Hippocampal formation (tissue), 2 donors: ENCODE results near the gene MFF.
A peak's percentile ranks its signal among the peaks of the same experiment; 100 is the strongest.

Experiments used
- DNase-seq, 2 donors: peaks; one replicate each; lab custom pipeline; 2025; lab: John Stamatoyannopoulos, UW

The MFF gene

DNA sequence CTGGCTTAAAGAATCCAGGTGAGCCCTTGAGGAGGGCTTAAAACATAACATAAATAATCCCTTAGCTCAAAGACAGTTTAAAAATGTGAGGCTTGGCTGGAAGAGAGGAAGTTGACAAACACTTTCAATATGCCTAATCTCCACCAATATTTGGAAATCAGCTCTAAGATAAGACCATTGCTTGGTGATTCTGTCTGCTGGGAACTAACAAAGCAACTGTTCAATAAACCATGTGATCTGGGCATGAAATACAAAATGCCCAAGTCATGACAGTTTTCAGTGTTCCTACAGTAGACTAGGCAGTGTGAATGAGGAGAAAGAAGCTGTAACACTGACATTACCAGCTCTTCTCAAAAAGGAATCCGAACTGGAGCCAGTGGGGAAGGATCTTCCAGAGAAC is 10.7 kb downstream of the MFF start:
- peak in 1 of 2 donors; percentile 56 for DNase-seq

DNA sequence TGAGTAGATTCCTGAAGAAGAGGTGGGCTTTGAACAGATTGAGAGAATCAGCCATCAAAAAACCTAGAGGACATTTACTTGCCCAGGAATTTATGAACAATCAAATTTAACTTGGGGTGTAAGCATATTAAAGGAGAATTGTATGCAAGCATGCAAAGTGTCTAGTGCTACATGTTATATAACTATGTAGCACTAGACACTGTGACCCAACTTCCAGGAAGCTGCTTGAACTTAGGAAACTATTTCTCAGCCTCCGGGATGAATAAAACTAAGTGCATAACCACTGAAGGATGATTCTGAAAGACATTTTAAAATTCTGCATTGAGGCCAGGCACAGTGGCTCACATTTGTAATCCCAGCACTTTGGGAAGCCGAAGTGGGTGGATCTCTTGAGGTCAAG is 12.4 kb downstream of the MFF start:
- no peak for DNase-seq

DNA sequence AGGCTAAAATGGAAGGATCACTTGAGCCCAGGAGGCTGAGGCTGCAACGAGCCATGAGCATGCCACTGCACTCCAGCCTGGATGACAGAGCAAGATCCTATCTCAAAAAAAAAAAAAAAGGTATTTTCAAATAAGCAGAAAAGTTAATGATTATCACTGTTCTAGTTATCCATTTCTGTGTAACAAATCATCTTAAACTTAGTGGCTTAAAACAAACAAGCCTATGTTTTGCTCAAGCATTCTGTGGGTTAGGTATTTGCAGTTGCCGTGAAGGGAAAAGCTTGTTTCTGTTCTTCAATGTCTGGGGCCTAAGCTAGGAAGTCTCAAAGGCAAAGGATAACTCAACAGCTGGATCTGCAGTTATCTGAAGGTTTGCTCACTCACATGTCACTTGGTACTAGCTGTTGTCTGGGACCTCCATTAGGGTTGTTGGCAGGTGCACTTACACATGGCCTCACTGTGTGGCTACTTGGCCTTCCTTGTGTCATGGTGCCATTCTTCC is 14.1 kb downstream of the MFF start:
- no peak for DNase-seq

DNA sequence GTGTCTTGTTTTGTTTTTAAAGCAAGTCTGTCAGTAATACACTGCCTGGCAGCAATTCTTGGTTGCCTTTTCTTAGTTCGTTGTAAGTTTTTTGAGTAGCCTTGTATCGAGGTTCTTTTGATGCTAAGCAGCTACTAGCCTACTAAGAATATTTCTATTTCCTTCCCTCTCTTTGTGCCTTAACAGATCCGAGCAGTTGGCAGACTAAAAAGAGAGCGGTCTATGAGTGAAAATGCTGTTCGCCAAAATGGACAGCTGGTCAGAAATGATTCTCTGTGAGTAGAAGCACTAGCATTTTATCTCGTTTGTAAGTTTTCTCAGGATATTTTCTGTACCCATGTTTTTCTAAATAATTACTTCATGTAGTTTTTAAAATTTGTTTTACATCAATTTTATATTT is 15.1 kb downstream of the MFF start:
- peak in 1 of 2 donors; percentile 70 for DNase-seq

DNA sequence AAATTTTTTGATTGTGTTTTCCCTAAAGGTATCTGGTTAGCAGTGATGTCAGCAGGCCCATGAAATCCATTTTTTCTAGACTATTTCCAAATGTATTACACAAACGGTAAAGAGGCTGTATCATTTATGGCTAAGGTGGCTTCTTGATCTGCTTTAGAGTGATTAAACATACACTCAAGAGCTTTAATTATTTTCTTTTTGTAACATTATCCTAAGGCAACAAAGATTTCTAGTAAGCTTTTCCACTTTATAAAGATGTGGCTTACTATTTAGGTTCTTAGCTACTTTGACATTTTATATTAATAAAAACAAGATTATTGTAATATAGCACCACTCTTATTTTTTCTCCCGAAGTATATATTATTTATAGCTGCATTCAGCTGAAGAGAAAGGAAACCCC is 16.5 kb downstream of the MFF start:
- no peak for DNase-seq

DNA sequence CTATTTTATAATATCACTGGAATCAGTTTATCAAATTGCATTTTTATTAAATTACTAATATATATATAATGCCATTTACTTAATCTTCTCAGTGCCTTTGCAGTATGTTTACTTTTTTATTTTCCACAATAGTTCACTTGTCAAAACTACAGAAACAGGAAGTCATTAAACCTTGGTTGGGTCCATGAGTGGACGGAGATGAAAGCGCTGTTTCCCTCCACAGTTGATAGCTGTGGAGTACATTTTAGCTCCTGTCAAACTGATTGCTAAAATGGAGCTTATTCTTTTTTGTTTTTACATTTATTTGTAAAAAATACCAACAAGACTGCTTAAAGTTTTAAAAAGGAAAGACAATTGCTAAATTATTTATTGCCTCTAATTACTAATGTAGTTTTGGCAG is 19.2 kb downstream of the MFF start:
- DNase-seq = no peak

DNA sequence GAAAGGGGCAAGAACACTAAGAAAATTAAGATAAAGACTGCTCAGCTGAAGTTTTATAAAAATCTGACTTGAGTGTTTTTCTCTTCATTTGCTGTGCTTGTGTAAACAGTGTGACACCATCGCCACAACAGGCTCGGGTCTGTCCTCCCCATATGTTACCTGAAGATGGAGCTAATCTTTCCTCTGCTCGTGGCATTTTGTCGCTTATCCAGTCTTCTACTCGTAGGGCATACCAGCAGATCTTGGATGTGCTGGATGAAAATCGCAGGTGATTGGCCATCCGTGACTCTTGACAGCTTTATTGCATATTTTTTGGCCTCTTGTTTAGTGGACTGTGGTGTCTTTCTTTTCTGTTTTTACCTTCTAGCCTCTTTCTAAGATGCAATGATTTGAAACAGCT is 22.1 kb downstream of the MFF start:
- DNase-seq = no peak

DNA sequence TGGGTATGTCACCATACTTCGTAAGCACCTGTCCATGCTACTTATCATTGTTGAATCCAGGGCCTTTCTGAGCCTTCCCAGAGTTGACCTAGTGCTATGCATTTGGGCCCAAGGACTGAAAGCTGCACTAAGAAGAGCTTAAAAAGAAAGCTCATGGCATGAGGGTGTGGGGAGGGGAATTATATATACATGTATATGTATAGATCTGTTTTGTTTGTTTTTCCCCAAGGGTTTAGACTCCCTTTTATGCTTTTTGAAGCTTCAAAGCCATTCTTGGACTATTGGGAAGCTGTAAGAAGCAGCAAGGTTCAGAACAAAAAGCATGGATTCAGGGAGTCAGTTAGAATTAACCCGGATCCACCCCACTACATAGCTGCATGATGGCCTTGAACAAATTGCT is 23.3 kb downstream of the MFF start:
- DNase-seq = no peak

DNA sequence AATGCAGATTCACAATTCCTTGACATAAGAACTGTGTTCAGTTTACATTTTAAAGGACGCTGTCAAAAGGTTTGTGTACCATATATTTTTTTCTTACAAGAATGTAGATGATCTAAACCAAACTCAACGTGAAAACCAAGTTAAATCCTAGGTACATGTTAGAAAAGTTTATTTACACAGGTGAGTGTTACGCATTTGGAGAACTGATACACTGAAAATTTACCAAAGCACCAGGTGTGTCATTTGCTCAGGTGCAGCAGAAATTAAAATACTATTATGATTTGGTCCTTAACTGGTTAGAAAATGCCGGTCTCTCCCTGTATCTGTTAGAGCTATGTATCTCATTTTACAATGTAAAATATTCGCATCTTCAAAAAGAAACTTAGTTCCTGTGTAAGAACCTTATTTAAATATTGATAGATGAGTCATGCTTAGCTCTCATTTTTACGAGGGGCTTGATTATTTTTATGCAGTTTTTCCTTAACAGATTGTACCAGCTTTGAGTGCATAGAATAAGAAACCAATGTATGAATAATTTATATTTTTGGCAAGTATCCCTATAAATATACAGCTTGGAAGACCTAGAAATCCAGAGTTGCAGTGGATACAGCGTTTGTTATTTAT is 25.1 kb downstream of the MFF start:
- no peak for DNase-seq

DNA sequence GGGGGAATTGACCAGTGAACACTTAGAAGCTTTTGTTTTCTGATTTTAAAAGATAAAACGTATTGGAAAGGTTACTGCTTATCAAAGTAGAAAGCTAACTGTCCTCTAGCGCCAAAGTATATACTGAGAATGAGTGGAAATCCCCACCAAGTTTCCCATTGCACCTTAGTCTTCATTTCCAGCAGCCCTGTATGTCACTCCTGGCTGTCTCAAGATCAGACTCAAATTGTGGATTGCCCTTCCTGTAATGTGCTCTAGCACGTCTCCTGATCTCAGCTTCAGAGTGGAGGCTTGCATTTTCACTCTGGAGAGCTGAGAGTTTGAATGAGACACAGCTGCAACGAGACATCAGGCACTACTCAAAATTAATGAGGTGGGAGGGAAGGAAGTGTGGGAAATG is 26.6 kb downstream of the MFF start:
- DNase-seq = no peak

DNA sequence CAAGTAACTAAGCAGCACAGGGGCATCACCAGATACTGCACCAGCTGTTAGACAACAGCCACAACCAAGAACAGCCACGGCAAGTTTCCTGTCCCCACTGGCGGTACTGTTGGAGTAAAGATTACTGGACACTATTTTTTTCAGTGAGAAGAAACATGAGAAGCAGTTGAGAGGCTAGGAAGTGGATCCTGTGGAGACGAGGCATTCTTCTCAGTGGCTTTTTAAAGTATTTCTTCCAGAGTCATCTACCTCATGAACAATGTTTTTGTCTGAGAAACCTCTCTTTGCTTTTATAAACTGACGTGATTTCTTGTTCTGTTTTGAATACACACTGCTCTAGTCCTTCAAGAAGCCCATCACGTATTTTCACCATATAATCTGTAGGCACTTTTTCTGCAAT is 35.3 kb downstream of the MFF start:
- DNase-seq = no peak

DNA sequence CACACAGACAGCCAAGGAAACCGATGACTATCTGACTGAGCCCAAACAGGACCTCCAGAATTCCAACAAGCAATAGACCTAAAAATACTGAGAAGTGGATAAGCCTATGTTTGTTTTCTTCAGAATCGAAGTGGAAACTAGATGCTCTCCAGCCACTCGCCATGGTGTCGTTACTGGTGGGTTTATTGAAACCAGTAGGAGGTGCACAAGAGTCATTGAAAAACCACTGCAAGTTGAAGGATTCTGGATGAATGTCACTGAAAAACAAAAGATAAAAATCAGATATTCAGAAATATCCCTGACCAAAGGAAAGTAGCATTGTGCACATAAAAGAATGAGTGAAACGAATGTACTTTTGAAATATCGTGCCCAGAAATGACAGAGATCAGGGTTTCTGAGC is 38.7 kb downstream of the MFF start:
- DNase-seq = no peak

DNA sequence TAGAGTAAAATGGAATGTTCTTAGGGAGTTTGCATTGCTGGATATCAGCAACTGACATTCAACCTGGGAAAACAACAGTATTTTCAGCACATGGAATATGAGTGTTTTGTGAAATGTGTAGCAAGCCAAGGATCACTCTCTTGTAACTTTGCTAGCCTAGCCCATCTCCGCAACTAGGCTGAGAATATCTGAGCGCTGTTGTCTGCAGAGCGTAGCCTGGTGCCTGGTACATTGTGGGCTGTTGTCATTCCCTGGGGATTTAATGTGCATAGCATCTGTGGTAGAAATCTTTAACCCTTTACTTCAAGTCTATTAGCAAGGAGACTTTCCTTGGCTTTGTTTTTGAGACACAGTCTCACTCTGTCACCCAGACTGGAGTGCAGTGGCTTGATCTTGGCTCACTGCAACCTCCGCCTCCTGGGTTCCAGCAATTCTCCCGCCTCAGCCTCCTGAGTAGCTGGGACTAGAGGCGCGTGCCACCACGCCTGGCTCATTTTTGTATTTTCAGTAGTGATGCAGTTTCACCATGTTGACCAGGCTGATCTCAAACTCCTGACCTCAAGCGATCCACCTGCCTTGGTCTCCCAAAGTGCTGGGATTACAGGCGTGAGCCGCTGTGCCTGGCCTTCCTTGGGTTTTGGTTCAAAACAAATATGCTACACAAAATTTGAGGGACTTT is 39.7 kb downstream of the MFF start:
- peak in 1 of 2 donors; percentile 18 for DNase-seq

DNA sequence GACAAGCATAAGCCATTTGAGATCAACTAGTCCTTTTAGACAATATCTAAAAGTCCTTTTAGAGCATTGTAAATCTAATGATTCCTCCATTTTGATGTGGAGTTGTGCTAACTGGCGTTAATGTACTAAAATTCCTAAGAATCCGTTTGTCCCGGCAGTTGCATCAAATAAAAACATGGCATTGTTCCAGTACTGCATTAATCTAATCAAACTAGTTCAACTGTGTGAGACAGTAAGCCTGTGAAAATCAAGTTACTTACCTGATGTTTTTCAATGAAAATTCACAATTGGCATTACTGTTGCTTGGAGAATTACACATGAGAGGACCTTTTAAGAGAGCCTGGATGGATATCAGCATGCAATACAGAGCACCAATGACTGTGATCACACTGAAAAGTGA is 40.8 kb downstream of the MFF start:
- no peak for DNase-seq

DNA sequence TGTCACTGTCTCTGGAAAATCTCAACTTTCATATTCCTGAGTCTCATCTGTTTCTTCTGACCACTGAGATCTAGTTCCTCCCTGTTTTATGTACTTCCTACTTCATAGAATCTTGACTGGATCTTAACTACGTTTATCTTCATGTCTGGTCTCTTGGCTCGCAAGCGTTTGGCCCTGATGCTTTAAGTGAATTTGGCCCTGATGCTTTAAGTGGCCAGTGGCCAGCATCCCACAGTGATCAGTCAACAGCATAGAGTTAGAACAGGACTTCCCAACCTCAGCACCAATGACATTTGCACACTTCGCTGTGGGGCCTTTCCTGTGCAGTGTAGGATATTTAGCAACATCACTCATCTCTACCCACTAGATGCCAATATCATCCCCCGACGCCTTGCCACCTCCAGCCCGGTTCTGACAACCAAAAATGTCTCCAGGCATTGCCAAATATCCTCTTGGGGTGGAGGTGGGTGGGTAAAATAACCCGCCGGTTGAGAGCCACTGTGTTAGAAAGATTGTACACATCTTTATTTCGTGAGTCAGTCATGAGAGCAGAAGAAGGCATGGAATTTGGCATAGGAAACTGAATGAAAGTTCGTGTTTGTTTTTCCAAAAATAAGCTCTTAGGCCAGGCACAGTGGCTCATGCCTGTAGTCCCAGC is 41.8 kb downstream of the MFF start:
- no peak for DNase-seq

DNA sequence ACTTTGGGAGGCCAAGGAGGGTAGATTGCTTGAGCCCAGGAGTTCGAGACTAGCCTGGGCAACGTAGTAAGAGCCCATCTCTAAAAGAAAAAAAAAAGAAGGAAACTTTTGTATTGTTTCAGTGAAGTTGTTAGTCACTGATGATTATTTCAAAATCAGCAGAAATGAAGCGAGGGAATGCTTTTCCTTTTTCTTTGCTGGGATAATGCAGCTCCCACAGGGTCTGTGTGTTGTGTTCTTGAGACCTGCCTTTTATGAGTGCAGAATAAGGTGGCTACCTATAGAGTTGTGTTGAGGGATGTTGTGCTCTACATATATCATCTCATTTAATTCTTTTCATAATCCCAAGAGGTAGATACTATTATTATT is 42.4 kb downstream of the MFF start:
- DNase-seq = no peak

DNA sequence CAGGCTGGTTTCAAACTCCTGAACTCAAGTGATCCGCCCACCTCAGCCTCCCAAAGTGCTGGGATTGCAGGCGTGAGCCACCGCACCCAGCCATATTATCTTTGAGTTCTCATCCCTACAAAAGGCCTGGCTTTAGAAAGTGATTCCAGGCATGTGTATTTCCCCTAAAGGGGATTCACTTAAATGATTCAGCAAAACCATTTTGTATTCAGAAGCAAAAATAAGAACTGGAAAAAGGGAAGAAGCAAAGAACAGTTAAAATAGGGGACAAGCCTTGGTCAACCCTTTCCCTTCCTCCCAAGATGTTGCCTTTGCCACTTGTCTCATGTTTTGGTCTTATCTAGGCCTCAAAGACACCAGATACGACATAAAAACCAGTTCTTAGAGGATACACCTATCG is 43.5 kb downstream of the MFF start:
- no peak for DNase-seq

DNA sequence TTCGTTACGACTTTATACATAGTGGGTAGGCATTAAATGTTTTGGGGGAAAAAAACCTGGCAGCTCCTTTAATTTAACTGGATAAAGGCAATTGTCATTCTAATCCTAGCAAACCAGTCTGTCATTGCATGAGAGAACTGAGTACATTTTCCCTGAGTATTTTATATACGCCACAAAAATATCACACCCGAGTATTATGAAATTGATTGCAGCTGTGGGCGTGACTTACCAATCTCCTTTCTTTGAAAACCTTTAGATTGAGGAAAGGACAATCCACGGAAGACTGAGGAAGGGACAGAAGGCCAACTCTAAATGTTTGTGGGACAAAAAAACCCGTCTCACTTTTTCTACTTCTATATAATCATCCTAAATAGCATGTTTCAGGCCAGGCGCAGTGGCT is 45.0 kb downstream of the MFF start:
- DNase-seq = no peak

DNA sequence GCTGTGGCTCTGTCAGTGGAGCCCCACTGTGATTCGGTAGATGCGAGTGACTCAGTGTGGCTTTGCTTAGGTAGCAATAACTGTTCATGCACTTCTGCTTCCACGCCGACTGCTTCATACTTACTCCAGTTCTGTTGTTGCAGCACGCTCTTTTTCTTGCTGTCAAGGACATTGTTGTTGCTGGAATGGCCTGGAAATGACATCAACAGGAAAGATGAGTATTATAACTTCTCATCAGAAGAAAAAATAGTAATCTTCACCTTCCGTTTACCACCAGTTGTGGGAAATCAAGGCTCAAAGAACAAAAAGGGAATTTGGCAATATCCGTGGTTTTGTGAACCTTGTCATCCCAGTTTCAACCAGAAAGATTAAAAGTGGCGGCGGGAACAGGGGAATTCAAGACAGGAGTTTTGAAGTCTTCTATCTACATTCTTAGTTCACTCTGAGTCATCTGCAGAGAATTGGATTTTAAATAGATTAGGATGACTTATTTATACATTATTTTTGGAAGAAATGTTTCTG is 45.8 kb downstream of the MFF start:
- DNase-seq = no peak

DNA sequence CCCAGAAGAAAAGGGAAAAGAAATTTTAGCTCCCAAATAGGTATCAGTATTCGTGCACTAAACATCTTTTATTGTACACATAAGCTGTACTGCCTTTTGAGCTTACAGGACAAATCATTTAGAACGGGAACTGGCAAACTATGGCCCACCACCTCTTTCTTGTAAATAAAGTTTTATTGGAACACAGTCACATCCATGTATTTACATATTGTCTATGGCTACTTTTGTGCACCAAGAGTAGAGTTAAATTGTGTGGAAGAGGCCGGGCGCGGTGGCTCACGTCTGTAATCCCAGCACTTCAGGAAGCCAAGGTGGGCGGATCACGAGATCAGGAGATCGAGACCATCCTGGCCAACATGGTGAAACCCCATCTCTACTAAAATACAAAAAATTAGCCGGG is 48.3 kb downstream of the MFF start:
- DNase-seq = no peak

DNA sequence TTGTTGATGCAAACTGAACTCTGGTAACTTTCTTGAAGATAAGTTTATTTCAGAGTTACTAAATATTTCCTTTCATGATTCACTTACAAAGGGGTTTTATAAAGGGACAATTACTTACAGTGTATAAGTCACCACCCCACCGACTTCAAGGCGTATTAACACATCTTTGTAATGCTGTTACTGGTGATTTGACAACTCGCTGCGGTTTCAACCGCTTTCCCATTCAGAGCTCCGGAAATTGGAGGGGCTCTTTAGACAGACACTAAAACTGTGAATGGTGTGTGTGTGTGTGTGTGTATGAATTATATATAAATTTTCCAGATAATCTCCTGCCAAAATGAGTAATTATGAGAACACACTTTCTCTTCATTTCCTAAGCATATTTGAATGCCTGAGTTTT is 49.1 kb downstream of the MFF start:
- DNase-seq = no peak

DNA sequence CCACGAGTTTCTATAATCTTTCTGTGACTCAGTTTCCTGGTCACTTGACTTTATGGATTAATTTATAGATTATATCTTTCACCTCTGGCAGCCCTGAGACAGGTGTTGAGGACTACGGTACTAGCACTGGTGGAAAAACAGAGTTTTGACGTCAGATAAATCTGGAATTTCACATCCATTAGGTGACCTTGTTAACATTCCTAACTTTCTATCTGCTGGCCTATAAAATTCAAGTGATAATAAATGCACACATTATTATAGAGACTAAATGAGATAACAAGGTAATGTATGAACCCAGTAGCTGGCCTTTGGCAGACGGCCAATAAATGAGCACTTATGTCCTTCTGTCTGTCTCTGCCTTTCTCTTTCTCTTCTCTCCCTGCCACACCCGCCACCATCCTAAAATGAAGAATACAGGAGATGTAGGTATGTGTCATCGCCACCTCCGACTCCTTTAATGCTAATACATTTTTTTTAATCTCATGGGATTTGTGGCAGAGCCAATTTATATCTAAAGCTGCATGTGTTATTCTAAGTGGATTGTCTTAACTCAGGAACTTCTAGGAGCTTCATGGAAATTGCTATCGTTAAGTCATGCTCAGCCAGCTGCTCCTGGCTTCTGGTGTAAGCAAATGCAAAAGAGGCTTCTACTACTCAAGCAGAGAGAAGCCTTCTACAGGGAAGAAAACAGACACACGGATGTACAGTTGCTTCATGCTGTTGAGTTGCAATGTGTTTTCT is 51.8 kb downstream of the MFF start:
- DNase-seq = peak in 1 of 2 donors; percentile 49
